ENCODE measurements around the gene RRP15.

- TF ChIP-seq GATA2 (IDR thresholded peaks at IDR 0.05; ENCODE audit: low read depth, low read length) (no peak), GATA3 (IDR thresholded peaks at IDR 0.05; ENCODE audit: low read depth, low read length) (no peak)
Observed at GRCh38 chr1:218275823-218276222, 9.3 kb upstream of the RRP15 start.
